ENCODE results near the gene MSL3. TPM values are rescaled to one million over a fixed set of nuclear protein-coding genes. Genes with fewer than 3 reads are reported as not detected.

The MSL3 gene
- total and polyA plus RNA-seq, 2 of the 13 experiments (the other 11 are each of a cell fraction or from before 2014, with no cell fraction given): 7.6 to 10.2 TPM

GRCh38 chrX:11766487-11766886 lies 8.4 kb downstream of the MSL3 start:
- no peak for DNase-seq (ENCODE audit: low spot score)
- Histone ChIP-seq H3K9me3 (ENCODE audit: low read length) (no peaks in the 10 kb centered on the region), H3K27me3 (ENCODE audit: control insufficient read depth in 1 of 2, insufficient read depth in 2 of 2, low read length in 2 of 2) (no peaks in the 10 kb centered on the region), H3K4me2 (ENCODE audit: low read depth, low read length) (no peak overlapping the region), H4K20me1 (ENCODE audit: insufficient read depth, low read length) (no peaks in the 10 kb centered on the region), H3K27ac (ENCODE audit: extremely low read length, insufficient read depth, low read length) (no peak overlapping the region), H3K36me3 (replicated peaks in 1 of 2; ENCODE audit: control insufficient read depth in 1 of 2, insufficient read depth in 2 of 2, low read length in 2 of 2) (peaks cover 0 to 7% of the 10 kb centered on the region in 2 experiments; a peak in 2 of 5 replicates), H2AFZ (ENCODE audit: low read length) (no peak overlapping the region), H3K79me2 (ENCODE audit: insufficient read depth, low read length) (no peaks in the 10 kb centered on the region), H3K4me1 (ENCODE audit: insufficient read depth, low read length) (no peaks in the 10 kb centered on the region), H3K4me3 (replicated peaks in 1 of 3; ENCODE audit: insufficient read depth in 1 of 3, low read depth in 2 of 3, low read length in 3 of 3) (no peak overlapping the region), H3K9ac (ENCODE audit: insufficient read depth, low read depth, low read length) (no peak overlapping the region)
- no TSS peak for BruUV-seq (replicated peaks)
- CTCF ChIA-PET (ENCODE audit: low intra/inter-chr PET ratio, low total read pairs): no interaction called here
- 100% methylated on average over 1 of the region's 9 CpGs for WGBS (ENCODE audit: low lambda C conversion rate)
- intact Hi-C loops (cut with micrococcal nuclease; ENCODE audit: unreplicated experiment) (no loop called here), in situ Hi-C loops (cut with HindIII; ENCODE audit: extremely low pct_ligation_motif_present, low pct_unique_long_range_greater_than_20kb) (loop anchor here (5.0 to 25.0 kb wide), 2 partner anchors 234 to 629 kb away; no protein-coding TSS in a partner anchor)
- no peak for TF ChIP-seq CBX1 (IDR thresholded peaks at IDR 0.05; ENCODE audit: low read depth)
- no peak for TF ChIP-seq ZNF468 (CRISPR knock-in tag; IDR thresholded peaks at IDR 0.05)
- TF ChIP-seq, protein P1, sequence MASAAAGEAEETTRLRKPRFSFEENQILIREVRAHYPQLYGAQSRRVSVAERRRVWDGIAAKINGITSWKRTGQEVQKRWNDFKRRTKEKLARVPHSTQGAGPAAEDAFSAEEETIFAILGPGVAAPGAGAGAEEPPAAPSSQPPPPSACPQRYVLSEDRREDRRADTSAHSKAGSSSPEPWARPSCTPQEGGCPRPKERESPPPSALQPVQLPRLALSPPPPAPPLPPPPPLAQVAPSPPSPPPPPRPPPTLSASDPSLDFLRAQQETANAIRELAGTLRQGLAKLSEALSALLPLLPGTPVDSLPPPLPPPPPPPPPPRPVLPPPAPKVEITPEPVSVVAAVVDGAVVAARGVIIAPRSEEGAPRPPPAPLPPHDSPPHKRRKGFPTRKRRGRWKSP (CRISPR knock-in tag; IDR thresholded peaks at IDR 0.05): no peak
- no peak for TF ChIP-seq TBX3 (IDR thresholded peaks at IDR 0.05; ENCODE audit: borderline replicate concordance)
- TF ChIP-seq ZFP41 (CRISPR knock-in tag; IDR thresholded peaks at IDR 0.05; ENCODE audit: borderline replicate concordance): no peak
- TF ChIP-seq ZFP82 (CRISPR knock-in tag; IDR thresholded peaks at IDR 0.05; ENCODE audit: borderline replicate concordance): no peak
- TF ChIP-seq, protein P2, sequence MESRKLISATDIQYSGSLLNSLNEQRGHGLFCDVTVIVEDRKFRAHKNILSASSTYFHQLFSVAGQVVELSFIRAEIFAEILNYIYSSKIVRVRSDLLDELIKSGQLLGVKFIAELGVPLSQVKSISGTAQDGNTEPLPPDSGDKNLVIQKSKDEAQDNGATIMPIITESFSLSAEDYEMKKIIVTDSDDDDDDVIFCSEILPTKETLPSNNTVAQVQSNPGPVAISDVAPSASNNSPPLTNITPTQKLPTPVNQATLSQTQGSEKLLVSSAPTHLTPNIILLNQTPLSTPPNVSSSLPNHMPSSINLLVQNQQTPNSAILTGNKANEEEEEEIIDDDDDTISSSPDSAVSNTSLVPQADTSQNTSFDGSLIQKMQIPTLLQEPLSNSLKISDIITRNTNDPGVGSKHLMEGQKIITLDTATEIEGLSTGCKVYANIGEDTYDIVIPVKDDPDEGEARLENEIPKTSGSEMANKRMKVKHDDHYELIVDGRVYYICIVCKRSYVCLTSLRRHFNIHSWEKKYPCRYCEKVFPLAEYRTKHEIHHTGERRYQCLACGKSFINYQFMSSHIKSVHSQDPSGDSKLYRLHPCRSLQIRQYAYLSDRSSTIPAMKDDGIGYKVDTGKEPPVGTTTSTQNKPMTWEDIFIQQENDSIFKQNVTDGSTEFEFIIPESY (CRISPR knock-in tag; IDR thresholded peaks at IDR 0.05): no peak
- no peak for TF ChIP-seq MZF1 (CRISPR knock-in tag; IDR thresholded peaks at IDR 0.05; ENCODE audit: borderline replicate concordance)
- no peak for FAIRE-seq
- POLR2A ChIA-PET: no interaction called here
- ATAC-seq: no peak
